GM21515 (cell line): ENCODE measurements around the gene RCAN2.

Source experiments
- ATAC-seq: cut with Tn5 transposase; IDR thresholded peaks from one replicate; pipeline ENCODE4 v1.9.1; 2021; ENCODE audit not compliant: unreplicated experiment

RCAN2 gene

GRCh38 chr6:46219661-46220060 is 271.6 kb downstream of the RCAN2 start:
- no peak for ATAC-seq

DNA sequence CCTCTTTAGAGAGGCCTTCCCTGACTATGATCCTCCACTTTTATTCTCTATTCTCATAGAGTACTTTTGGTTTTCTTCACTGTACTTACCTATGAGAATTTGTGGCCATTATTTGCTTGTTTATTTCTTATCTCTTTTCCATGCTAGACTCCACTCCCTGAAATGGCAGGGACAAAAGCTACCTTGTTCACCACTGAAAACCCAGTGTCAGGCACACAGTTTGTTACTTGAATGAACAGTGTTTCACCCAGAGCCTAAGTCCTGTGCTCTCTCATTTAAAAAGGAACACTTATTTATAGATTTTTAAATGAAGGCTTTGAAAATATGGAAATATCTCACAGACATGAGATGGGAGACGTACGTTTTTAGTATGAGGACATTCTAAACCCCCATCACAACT is 272.8 kb downstream of the RCAN2 start:
- no peak for ATAC-seq

DNA sequence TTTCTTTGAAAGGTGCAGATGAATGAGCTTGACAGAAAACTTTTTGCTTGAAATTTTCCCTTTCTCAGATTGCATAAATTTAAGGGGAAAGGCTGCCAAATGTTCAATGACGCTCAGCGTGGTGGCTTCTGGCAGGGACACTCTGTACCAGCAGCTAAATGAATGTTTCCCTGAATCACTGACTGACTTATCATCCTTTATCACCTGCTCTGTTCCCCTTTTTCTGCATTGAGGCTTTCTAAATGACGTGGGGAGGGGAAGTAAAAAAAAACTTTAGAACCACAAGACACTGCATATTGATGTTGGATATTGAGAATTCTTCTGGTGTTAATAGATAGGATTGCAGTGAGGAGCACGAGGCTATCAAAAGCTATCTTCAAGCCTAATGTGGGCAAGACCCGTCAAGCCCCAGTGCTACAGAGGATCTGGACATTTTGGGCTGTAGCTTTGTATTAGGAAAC is 273.5 kb downstream of the RCAN2 start:
- ATAC-seq, result peak; percentile 52

GRCh38 chr6:46216879-46217278 is 274.4 kb downstream of the RCAN2 start:
- no peak for ATAC-seq

- no peak for ATAC-seq
Measured at GRCh38 chr6:46215777-46216176, 275.5 kb downstream of the RCAN2 start.

DNA sequence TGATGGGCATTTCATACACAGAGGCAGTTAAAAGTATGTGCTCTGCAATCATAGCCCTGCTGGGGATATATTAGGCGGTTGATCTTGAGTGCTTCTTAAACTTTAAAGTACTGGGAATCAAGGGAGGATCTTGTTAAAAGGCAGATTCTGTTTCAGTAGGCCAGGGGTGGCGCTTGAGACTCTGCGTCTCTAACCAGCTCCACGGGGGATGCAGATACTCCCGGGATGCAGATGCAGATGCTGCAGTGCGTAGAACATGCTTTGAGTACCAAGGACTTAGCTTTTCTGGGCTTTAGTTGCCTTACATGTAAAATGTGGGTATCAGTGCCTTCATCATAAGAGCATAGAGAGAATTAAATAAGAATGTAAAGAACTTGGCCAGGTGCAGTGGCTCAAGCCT is 276.0 kb downstream of the RCAN2 start:
- no peak for ATAC-seq

DNA sequence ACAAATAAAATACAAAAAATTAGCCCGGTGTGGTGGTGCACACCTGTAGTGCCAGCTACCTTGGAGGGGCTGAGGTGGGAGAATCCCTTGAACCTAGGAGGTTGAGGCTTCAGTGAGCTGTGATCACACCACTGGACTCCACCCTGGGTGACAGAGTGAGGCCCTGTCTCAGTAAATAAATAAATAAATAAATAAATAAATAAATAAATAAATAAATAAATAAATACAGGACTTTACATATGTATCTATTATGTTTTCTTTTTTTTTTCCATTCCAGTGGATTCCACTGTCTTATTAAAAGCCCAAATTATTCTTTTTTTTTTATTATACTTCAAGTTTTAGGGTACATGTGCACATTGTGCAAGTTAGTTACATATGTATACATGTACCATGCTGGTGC is 279.3 kb downstream of the RCAN2 start:
- ATAC-seq, result no peak

DNA sequence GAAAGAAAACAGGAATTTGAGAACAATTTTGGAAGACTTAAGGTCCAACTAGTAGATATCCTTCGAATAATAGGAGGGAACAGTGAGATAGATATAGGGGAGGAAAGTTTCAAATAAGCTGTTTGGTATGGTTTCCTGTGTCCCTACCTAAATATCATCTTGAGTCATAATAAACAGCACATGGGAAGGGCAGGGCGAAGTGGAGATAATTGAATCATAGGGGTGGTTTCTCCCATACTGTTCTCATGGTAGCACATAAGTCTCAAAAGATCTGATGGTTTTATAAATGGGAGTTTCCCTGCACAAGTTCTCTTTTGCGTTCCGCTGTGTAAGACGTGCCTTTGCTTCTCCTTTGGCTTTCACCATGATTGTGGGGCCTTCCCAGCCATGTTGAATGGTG is 281.0 kb downstream of the RCAN2 start:
- no peak for ATAC-seq

- no peak for ATAC-seq
Measured at GRCh38 chr6:46208303-46208702, 282.9 kb downstream of the RCAN2 start.

GRCh38 chr6:46207174-46207573 is 284.1 kb downstream of the RCAN2 start:
- ATAC-seq, result no peak

- ATAC-seq, result no peak
Measured at GRCh38 chr6:46204880-46205650, 286.2 kb downstream of the RCAN2 start.

DNA sequence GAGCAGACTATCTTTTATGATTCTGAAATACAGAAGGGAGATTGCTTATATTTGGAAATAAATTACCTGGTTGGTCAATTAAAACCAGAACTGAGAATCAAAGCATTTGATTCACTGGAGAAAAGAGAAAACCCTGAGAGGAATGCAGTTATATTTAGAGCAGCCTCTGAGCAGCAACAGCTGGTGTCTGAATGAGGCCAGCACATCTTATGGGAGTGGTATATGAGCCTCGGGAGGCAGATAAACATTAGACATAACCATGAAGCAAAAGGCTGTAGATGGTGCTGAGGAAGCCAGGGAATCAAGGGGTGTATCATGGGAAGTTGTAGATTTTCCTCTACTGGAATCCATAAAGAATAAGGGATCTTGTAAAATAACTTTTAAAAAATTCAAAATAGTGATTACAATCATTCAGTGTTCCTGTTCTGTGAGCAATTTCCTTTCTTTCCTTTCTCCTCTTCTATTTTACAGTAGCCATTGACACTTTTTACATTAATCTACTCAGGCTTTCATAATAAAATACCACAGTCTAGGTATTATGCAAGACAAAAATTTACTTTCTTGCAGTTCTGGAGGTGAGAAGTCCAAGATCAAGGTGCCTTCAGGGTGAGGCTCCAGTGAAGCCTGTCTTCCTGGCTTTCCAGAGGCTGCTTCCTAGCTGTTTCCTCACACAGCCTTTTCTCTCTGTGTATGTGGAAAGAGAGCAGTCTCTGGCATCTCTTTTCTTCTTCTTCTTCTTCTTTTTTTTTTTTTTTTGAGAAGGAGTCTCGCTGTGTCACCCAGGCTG is 287.7 kb downstream of the RCAN2 start:
- no peak for ATAC-seq

DNA sequence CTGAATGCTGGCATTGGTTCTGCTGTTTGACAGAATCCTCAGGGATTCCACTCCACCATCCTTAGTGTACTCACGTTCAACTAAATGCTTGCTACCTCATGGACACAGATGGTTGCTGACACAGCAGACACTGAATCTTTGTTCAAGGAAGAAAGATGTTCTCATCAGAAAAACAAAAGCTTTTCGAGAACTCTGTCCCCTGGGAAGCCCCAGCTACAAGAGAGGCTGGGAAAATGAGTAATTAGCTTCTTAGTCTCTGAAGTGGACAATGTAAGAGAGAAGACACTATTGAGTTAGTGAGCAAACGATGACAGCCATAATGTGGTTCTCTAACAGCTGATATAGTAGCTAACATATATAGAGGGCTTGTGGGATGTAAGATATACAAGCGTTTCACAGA is 289.5 kb downstream of the RCAN2 start:
- ATAC-seq, result no peak

DNA sequence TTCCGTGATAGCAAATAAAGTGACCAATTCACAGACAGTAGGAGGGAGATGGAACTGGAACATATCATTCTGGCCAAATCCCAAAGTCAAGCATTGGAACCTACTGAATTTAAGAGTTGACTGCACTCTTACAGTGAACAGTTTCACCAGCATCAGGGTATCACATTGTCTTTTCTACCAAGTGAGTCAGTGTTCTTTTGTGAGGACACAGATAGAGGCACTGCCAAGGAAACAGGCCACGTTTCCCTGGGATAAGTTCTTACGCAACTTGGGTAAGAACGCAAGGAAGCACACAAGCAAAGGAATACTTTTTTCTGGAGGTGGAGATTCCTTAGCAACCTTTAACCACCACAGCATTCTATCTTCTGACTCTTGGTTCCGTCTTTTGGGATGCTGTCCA is 291.9 kb downstream of the RCAN2 start:
- ATAC-seq, result no peak

GRCh38 chr6:46191961-46192360 is 299.3 kb downstream of the RCAN2 start:
- no peak for ATAC-seq

DNA sequence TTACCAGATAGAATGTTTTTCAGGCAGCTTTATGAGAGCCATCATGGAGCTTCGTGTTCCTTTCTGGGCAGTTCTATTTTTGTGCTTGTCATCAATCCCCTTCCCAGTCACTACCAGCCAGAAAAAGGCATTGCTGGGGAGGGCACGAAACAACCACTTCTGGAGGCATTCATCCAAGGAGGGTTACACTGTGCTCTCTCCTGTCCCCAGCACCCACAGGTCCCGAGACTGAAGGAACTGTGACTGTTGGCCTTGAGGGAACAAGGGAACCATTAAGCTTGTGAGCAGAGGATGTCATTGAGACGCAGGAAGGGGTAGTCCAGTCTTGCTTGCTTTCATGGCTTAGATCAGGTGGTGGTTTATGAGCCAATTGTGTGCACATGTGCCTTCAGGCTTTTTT is 300.4 kb downstream of the RCAN2 start:
- ATAC-seq, result no peak

GRCh38 chr6:46189726-46190125 is 301.5 kb downstream of the RCAN2 start:
- ATAC-seq, result no peak

GRCh38 chr6:46186583-46186982 is 304.7 kb downstream of the RCAN2 start:
- no peak for ATAC-seq

DNA sequence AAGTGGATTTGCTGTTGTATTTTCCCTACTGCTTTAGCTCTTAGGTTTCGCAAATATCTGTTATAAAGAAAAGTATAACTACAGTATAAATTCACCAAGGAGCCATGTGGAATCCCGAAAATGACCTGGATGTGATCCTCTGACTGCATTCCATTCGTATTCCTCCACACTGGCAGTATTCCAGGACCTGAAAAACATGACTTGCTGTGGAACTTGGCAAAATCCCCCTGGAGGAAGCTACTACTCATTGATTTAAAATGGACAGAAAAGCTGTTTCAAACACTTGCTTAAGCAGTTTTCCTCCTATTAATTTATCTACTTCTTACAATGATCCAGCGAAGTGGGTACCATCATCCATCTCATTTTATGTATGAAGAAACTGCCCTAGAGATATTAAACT is 307.1 kb downstream of the RCAN2 start:
- no peak for ATAC-seq

GRCh38 chr6:46175976-46176375 is 315.3 kb downstream of the RCAN2 start:
- ATAC-seq, result no peak

- ATAC-seq, result peak; percentile 92
Measured at GRCh38 chr6:46175446-46175845, 315.8 kb downstream of the RCAN2 start.

DNA sequence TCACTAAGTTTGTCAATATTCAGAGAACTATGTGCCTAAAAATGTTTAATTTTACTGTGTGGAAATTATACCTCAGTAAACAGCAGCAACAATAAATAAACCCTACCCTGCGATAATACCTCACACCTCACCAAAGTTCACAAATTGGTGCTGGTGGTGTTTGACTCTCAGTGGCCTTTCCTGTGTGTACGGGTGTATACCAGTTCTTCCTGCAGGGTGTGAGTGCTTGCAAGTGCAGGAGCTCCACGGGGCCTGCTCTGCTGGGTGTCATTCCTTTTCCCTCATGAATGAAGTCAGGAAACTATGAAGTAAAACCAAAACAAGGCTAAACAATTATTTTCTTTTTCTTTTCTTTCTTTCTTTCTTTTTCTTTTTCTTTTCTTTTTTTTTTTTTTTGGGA is 316.3 kb downstream of the RCAN2 start:
- ATAC-seq, result no peak
